ENCODE data around the gene CS. TPM values are rescaled to one million over a fixed set of nuclear protein-coding genes. Genes with fewer than 3 reads are reported as not detected.

The CS gene
- total RNA-seq, 1 experiment from 2014 or later = 254 TPM

DNA sequence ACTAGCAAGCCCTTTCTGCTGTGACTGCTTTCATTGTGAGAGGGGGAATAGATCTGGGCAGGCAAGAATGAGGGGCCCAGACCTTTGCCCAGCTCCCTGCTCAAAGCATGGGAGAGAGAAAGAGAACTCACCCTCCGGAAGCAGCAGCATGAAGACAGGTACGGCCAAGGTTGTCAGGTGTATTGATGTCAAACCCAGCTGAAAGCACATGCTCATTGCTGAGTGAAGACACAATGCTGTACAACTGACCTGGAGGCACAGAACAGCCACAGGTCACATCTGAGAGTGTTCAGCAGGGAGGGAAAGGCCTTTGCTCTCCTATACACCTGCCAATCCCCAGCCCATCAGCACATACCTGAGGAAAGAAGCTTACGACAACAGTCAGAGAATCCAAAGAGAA, 47.5 kb downstream of the CS start:
- H3K27me3 Mint-ChIP-seq (ENCODE audit: unreplicated experiment) = no peaks in the 10 kb centered on the region
- H3K27ac Mint-ChIP-seq (ENCODE audit: unreplicated experiment) = no peak overlapping the region
- intact Hi-C loops (cut with micrococcal nuclease; ENCODE audit: unreplicated experiment) = no loop called here
- H3K4me1 Mint-ChIP-seq (ENCODE audit: low read depth, unreplicated experiment) = no peaks in the 10 kb centered on the region
- DNase-seq = no peak
- no peaks in the 10 kb centered on the region for H3K9me3 Mint-ChIP-seq (ENCODE audit: low read depth, unreplicated experiment)
- TF ChIP-seq CTCF (IDR thresholded peaks at IDR 0.05; ENCODE audit: unreplicated experiment) = no peak
- no TSS peak for BruUV-seq (replicated peaks)
- CTCF ChIA-PET = interaction anchor here (0.5 to 1.2 kb wide), 2 partner anchors 14 to 63 kb away, joined by 3 read pairs; partner anchors contain the start of gene COQ10A
- H3K4me3 Mint-ChIP-seq (ENCODE audit: low read depth, unreplicated experiment) = no peak overlapping the region
- peaks cover 50% of the 10 kb centered on the region for H3K36me3 Mint-ChIP-seq (ENCODE audit: insufficient read depth, unreplicated experiment)

- TF ChIP-seq CTCF (IDR thresholded peaks at IDR 0.05; ENCODE audit: unreplicated experiment) = no peak
- Mint-ChIP-seq H3K36me3 (ENCODE audit: insufficient read depth, unreplicated experiment) (peaks cover 38% of the 10 kb centered on the region), H3K27me3 (ENCODE audit: unreplicated experiment) (no peaks in the 10 kb centered on the region), H3K27ac (ENCODE audit: unreplicated experiment) (no peak overlapping the region), H3K4me3 (ENCODE audit: low read depth, unreplicated experiment) (no peak overlapping the region), H3K4me1 (ENCODE audit: low read depth, unreplicated experiment) (no peaks in the 10 kb centered on the region), H3K9me3 (ENCODE audit: low read depth, unreplicated experiment) (no peaks in the 10 kb centered on the region)
- intact Hi-C loops (cut with micrococcal nuclease; ENCODE audit: unreplicated experiment) = no loop called here
- CTCF ChIA-PET = interaction anchor here (1.0 kb wide), 1 partner anchor 9 kb away, joined by 4 read pairs; the partner anchor contains the start of gene ANKRD52
- no peak for DNase-seq
- no TSS peak for BruUV-seq (replicated peaks)
These were observed 51.4 kb downstream of the CS start for GRCh38 chr12:56248711-56249110.

GRCh38 chr12:56247923-56248322, 52.2 kb downstream of the CS start:
- no peak for TF ChIP-seq CTCF (IDR thresholded peaks at IDR 0.05; ENCODE audit: unreplicated experiment)
- no peak for DNase-seq
- Mint-ChIP-seq H3K4me3 (ENCODE audit: low read depth, unreplicated experiment) (no peak overlapping the region), H3K27ac (ENCODE audit: unreplicated experiment) (no peak overlapping the region), H3K9me3 (ENCODE audit: low read depth, unreplicated experiment) (no peaks in the 10 kb centered on the region), H3K4me1 (ENCODE audit: low read depth, unreplicated experiment) (no peaks in the 10 kb centered on the region), H3K27me3 (ENCODE audit: unreplicated experiment) (no peaks in the 10 kb centered on the region), H3K36me3 (ENCODE audit: insufficient read depth, unreplicated experiment) (peaks cover 30% of the 10 kb centered on the region)
- no TSS peak for BruUV-seq (replicated peaks)
- intact Hi-C loops (cut with micrococcal nuclease; ENCODE audit: unreplicated experiment) = no loop called here
- CTCF ChIA-PET = interaction anchor here (1.0 kb wide), 1 partner anchor 26 kb away, joined by 3 read pairs; the partner anchor contains the start of gene RNF41

DNA sequence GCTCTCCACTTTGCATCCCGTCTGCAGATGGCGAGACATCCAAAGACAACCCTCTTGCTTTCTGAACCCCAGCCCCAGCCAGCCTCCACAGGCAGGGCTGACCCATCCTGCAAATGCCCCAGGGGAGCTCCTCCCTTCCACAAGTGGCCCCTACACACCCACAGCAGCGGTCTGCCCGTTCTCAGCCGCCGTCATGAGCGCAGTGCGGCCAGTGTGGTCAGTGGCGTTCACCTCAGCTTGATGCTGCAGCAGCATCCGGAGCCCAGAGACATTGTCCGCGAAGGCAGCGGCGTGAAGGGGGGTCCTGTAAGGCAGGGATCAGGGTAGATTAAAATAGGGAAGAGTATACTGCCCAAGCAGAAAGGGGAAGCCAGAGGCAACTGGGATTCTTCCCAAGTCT, 55.6 kb downstream of the CS start:
- Mint-ChIP-seq H3K27ac (ENCODE audit: unreplicated experiment) (no peak overlapping the region), H3K36me3 (ENCODE audit: insufficient read depth, unreplicated experiment) (peaks cover 38% of the 10 kb centered on the region), H3K4me1 (ENCODE audit: low read depth, unreplicated experiment) (no peaks in the 10 kb centered on the region), H3K27me3 (ENCODE audit: unreplicated experiment) (no peaks in the 10 kb centered on the region), H3K9me3 (ENCODE audit: low read depth, unreplicated experiment) (no peaks in the 10 kb centered on the region), H3K4me3 (ENCODE audit: low read depth, unreplicated experiment) (no peak overlapping the region)
- intact Hi-C loops (cut with micrococcal nuclease; ENCODE audit: unreplicated experiment) = no loop called here
- DNase-seq = no peak
- BruUV-seq (replicated peaks) = no TSS peak
- CTCF ChIA-PET = no interaction called here
- no peak for TF ChIP-seq CTCF (IDR thresholded peaks at IDR 0.05; ENCODE audit: unreplicated experiment)

Measured in Calu3 (cell line).